Ammon's horn (tissue), 1 donor: ENCODE measurements around the gene PLSCR1.
"Not testable (repeated sequence)": the region's sequence is repeated elsewhere in the genome, so short reads cannot be mapped to it uniquely, and the experiment has no call there.

Source experiments
- DNase-seq: peaks from one replicate; pipeline ENCODE4 v3.0.0-alpha.2; 2016; ENCODE audit warnings: low spot score

Gene PLSCR1

DNA sequence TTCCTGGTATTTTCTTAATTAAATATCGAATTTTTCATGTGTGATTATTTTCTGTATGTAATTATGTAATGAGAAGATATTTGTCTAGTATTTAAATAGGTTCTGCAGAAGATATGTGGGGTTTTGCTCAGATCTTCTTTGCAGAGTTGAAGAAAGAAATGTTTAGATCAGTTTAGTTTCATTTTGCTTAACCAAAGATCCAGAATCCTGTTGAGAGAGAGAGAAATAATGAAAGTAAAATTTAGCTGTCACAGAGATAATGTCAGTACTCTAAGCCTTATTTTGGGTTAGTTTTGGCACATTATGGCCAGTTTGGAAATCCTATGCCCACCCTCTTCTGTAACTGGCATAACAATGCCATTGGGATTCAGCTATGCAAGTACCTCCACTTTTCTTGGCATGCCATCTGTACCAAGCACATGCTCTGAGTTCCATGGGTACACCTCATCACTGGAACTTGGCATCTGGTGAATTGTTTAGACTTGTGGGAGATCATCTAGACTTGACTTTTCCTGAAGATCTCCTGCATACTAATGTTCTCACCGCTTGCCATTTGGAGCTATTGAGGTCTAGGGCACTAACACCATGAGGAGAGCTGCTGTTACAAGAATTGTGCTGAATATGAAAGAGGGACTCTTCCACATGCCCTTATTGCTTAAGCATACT is 30.9 kb downstream of the PLSCR1 start:
- no peak for DNase-seq

DNA sequence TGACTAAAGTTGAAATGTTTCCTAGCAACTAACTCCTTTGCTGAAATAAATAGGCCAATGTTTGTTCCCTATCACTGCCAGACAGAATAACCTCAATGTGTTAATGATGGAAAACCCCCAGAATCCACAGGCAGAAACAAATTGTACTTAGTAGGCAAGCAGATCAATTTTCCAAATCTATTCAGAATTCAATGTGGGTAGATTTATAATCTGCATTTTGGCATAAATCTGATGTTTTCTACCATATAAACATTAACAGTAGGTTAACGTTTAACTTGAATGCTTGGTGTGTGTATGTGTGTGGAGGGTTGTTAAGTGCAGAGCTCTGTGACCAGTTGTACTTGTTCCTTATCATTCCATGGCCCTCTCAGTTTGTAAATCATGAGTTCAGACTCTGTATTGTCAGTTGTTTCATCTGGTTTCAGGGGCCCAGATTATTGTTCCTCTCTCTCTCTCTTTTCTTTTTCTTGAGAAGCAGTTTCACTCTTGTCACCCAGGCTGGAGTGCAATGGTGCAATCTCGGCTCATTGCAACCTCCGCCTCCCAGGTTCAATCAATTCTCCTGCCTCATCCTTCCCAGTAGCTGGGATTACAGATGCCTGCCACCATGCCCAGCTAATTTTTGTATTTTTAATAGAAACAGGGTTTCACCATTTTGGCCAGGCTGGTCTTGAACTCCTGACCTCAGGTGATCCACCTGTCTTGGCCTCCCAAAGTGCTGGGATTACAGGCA is 32.8 kb downstream of the PLSCR1 start:
- DNase-seq, result no peak

DNA sequence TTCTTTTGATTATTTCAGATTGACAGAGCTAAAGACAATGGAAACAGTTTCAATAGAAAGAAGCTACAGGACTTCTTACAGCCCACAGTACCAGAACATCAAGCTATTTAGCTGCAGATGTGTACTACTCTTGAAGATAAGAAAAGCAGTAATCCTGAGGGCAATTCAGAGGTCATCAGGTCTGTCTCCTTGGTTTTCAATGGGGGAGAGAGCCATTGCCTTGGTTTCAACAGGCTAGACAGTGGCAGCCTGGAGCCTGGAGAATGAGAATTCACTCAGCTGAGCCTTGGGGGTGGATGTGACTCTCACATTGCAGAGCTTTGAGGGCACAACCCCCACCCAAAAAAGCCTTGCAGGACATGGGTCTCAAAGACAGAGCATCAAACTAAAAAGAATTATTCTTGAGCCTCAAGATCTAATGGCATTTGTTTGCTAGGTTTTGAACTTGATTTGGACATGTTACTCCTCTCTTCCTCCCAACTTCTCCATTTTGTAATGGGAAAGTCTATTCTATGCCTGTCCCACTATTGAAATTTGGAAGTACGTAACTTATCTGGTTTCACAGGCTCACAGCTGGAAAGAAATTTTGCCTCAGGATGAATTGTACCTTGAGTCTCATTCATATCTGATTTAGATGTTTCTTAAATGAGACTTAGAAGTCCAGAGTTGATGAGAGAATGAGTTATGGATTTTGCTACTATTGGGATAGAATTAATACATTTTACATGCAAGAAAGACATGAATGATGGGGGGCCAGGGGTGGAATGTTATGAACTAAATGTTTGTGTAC is 36.9 kb downstream of the PLSCR1 start:
- DNase-seq, result no peak

DNA sequence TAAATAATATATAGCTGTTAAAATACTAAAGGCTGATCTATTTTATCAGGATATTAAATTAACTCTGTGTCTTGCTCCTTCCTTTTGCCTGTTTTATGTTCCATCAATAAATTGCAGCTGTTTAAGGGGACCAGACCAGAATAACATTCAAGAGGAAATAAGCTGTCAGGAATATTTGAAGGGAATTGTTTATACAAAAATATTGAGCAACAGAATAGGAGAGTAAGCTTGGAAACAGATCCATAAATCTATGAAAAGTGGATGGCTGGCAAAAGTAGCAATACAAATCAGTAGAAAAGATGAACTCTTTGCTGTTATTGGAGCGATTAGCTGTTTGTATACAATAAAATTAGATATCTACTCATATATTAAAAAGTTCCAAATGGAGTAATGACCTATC is 38.9 kb downstream of the PLSCR1 start:
- DNase-seq, result no peak

DNA sequence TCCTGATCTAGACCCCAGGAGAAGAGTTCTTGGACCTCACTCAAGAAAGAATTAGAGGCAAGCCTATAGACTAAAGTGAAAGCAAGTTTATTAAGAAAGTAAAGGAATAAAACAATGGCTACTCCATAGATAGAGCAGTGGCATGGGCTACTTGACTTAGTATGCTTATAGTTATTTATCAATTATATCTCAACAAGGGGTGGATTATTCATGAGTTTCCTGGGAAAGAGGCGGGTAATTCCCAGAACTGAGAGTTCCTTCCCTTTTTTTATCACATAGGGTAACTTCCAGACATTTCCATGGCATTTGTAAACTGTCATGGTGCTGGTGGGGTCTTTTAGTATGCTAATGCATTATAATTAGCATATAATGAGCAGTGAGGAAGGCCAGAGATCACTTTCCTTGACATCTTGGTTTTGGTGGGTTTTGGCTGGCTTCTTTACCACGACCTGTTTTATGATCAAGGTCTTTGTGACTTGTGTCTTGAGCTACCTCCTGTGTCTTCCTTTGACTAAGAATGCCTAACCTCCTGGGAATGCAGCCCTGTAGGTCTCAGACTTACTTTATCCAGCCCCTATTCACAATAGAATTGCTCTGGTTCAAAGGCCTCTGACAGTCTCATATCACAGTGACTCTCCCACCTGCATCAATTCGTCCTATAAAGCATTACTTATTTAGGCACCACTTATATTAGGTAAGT is 39.8 kb downstream of the PLSCR1 start:
- no peak for DNase-seq

DNA sequence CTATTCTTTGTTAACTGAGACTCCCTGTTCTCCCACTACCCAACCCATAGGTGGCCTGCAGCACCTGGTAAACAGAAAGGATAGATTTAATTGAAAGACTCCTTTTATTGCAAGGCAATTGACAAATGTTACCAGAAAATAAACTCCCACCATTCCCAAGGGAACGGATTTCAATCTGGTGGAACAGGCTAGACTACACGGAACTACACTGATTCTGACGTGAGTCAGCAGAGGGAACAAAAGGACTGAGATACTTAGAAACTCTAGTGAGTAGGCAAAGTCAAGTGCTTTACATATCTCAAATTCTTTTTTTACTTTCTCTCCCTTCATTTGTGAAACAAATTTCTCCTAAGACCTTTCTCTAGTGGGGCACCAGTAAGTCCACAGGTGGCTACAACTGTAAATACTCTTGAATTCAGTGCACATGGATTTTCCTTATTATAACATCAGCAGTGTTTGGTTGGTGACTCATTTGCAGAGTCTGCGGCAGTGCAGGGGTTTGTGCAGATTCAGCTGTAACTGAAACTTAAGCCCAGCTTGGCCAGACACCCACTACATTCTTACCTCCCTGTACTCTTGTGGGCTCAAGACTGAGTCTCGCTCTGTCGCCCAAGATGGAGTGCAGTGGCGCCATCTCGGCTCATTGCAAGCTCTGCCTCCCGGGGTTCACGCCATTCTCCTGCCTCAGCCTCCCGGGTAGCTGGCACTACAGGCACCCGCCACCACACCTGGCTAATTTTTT is 40.8 kb downstream of the PLSCR1 start:
- DNase-seq, result no peak

DNA sequence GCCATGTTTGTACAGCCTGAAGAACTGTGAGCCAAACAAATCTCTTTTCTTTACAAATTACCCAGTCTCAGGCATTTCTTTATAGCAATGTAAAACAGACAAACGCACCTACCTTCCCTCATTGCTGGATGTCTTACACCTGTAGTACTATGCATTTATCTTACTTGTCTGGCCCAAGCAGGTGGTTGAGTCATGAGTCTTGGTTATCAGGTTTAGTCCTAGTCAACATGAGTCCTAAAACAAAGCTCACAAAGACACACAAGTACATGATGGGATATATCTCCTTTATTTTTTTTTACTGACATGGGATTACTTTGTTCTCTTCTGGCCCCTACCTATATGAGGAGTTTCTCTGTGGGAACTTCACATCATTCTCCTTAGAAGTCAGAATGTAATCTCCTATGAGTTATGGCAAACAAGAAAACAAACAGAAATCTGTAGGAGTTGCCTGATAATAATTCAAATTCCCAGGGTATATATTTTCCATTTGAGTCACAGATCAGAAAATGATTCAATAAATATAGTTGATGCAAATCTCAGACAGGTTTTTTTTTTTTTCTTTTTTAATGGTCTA is 41.4 kb downstream of the PLSCR1 start:
- no peak for DNase-seq

DNA sequence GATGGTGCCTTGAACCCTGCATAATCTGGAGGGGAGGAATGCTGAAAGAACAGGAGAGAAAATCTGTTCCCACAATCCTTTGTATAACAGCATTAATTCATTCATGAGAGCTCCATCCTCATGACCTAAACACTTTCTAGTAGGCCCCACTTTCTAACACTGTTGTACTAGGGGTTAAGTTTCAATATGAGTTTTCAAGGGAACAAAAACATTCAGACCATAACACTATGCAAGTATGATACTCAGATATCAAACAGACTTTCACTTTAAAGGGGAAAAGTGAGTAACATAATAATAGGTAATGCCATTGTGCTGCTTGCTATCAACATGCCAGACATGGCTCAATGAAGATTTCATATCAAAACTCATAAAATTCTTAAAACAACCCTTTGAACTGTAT is 42.7 kb downstream of the PLSCR1 start:
- DNase-seq, result no peak

DNA sequence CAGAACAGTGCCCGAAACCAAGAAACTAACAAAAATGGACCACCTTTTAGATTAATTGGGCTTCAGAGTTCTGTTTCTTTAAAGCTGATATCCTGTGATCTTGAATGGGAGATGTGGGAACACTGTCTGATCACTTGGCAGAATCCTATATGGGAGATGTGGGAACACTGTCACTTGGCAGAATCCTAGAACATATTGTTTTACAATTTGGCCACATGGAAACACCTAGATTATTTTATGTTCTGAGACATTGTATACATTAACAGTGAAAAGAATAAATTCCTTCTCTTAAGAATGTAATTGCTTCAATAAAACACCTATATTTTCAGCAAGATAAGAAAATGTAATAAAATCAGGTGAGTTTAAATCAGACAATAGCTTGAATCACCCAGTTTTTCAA is 44.7 kb downstream of the PLSCR1 start:
- DNase-seq, result no peak

DNA sequence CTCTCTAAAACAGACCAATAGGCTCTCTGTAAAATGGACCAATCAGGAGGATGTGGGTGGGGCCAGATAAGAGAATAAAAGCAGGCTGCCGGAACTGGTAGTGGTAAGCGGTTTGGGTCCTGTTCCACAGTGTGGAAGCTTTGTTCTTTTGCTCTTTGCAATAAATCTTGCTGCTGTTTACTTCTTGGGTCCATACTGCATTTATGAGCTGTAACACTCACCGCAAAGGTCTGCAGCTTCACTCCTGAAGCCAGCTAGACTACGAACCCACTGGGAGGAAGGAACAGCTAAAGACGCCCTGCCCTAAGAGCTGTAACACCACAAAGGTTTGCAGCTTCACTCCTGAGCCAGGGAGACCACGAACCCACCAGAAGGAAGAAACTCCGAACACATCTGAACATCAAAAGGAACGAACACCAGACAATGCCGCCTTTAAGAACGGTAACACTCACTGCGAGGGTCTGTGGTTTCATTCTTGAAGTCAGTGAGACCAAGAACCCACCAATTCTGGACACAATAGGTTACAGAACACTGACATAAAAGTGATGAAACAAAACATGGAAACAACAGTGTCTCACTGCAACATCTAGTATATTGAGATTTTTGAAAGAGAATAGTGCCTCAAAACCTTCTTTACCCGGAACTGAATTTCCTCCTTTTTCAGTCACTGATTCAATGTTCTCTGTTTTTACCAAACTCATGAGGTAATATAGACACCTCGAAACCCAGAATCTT is 46.2 kb downstream of the PLSCR1 start:
- DNase-seq, result no peak

DNA sequence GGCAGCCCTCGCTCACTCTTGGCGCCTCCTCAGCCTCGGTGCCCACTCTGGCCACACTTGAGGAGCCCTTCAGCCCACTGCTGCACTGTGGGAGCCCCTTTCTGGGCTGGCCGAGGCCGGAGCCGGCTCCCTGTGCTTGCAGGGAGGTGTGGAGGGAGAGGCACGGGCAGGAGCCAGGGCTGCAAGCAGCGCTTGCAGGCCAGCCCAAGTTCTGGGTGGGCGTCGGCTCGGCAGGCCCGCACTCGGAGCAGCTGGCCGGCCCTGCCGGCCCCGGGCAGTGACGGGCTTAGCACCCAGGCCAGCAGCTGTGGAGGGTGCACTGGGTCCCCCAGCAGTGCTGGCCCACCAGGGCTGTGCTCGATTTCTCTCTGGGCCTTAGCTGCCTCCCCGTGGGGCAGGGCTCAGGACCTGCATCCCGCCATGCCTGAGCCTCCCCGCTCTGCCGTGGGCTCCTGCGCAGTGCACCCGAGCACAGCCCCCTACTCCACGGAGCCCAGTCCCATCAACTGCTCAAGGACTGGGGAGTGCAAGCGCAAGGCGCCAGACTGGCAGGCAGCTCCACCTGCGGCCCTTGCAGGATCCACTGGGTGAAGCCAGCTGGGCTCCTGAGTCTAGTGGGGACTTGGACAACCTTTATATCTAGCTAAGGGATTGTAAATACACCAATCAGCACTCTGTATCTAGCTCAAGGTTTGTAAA is 47.1 kb downstream of the PLSCR1 start:
- DNase-seq, result not testable (repeated sequence)

DNA sequence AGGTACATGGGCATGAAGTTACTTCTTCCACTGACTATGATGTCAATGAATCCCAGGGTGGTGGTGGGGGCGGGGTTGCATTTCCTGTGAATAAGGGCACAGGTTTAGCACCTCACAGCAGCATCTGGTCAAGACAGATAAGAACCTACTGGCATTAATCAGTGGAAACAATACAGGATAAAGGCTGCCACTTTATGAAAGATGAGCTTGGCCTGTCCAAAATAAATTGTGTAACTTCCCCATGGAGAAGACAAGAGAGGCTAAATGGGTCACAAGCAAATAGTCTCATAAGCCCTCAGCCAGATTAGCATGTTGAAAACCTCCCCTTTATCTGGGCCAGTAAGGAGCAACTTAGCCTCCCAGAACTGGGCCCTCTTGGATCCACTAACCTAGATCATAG is 47.7 kb downstream of the PLSCR1 start:
- DNase-seq, result no peak

DNA sequence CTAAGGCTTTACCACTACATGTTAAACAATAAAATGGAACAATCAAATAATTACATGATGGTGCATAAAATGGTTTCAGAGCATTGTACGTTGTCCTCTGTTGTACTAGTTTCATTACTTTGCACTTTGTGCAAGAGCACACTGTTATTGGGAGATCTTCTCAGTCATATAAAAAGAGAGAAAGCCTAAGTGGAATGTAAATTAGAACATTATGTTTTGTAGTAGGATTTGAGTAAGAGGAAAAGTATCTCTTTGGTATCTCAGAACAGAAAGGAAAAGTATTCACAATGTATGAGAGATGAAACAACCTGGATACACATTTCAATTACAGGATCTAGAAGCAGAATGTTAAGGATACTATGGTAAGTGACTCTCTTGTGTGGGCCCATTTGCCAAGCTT is 48.2 kb downstream of the PLSCR1 start:
- no peak for DNase-seq

DNA sequence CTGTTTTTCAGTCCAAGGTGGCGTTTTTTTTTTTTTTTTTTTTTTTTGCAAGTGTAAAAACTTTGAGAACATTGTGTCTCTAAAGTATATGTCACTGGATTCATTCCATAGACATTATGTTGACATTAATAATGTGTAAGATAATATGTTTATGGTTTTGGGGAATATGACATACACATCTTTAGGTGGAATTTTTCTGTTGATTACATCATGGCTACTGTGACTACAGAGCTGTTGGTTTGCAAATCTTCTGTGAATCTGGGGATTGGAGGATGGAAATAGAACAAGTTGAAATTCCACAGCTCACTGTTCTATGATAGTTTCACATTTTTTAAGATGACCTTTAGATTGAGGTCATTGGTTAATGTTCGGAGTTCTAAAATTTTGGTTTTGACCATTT is 50.6 kb downstream of the PLSCR1 start:
- no peak for DNase-seq

DNA sequence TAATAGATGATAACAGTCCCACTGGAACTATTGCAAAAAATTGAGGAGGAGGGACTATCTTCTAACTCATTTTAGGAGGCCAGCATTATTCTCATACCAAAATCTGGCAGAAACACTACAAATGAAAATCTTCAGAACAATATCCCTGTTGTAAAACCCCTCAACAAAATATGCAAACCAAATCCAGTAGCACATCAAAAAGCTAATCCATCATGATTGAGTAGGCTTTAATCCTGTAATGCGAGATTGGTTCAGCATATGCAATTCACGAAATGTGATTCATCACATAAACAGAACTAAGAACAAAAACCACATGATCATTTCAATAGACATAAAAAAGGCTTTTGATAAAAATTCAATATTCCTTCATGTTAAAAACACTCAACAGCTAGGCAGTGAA is 51.2 kb downstream of the PLSCR1 start:
- DNase-seq, result no peak

DNA sequence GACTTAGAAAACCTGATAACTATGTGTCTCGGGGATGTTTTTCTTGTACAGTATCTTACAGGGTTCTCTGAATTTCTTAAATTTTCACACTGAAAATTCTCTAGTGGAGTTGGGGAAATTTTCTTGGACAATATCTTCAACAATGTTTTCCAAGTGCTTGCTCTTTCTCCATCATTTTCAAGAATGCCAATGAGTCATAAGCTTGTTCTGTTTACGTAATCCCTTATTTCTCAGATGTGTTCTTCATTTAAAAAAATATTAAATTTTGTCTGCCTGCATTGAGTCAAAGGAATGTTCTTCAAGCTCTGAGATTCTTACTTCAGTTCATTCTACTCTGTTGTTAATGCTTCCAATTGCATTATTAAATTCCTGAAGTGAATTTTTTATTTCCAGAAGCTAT is 53.1 kb downstream of the PLSCR1 start:
- DNase-seq, result no peak

DNA sequence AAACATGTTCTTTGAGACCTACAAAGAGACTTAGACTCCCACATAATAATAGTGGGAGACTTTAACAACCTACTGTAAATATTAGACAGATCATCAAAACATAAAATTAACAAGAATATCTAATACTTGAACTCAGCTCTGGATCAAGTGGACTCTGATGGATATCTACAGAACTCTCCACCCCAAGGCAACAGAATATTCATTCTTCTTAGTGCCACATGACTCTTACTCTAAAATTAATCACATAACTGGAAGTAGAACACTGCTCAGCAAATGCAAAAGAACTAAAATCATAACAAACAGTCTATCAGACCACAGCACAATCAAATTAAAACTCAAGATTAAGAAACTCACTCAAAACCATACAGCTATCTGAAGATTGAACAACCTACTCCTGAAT is 59.1 kb downstream of the PLSCR1 start:
- no peak for DNase-seq

DNA sequence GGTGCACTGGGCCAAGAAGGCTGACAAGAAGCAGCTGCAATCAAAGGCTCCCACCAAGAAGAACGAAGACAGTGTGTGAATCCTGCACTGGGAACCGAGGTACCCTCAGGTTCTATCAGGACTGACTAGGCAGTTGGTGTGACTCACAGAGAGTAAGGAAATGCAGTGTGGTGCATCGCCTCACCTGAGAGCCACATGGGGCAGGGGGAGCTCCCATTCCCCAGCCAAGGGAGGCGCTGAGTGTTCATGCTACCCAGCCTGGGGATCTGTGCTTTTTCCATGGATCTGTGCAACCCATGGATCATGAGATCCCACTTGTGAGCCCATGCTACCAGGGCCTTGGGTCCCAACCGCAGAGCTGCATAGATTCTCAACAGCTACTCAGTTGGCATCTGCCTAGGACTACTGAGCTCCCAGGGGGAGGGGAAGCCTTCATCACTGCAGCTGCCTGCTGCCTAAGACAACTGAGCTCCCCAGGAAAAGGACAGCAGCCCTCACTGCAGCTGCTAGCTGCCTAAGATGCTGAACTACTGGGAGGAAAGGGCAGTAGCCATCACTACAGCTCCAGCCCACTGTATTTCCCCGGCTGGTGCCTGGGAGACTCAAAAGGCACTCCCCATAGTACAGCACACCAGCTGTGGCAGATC is 68.2 kb downstream of the PLSCR1 start:
- no peak for DNase-seq

DNA sequence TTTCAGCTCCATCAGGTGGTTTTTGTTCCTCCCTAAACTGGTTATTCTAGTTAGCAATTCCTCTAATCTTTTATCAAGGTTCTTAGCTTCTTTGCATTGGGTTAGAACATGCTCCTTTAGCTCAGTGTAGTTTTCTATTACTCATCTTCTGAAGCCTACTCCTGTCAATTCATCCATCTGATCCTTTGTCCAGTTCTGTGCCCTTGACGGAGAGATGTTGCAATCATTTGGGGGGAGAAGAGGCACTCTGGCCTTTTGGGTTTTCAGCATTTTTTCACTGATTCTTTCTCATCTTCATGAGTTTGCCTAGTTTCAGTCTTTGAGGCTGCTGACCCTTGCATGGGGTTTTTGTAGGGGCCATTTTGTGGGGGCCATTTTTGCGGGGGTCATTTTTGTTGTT is 69.4 kb downstream of the PLSCR1 start:
- not testable (repeated sequence) for DNase-seq

DNA sequence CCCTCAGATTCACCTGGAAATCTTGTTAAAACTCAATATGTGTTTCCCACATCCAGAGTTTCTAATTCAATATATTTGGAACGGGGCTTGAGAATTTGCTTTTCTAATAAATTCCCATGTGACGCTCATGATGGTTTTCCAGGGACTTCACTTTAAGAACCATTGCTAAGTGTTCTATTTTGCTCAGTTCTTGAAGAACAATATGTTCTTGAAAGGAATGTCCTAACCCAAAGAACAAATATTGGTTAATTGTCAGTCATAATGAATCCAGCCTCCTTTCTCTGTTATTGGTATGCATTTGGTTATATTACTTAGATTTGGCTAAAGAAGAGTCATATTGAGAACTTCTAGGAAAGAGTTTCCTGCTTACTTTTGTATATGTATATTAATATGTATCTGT is 70.7 kb downstream of the PLSCR1 start:
- DNase-seq, result no peak
